IPS-18a (cell line): Measurements from ENCODE around the gene ERCC4.
"Not testable (repeated sequence)": the region's sequence is repeated elsewhere in the genome, so short reads cannot be mapped to it uniquely, and the experiment has no call there.

Experiments used
- H3K27ac ChIP-seq: one replicate; pipeline ENCODE4 v1.5.1; 2013; ENCODE audit warnings: low read length
- H3K27me3 ChIP-seq: one replicate; pipeline ENCODE4 v1.6.1; 2013; ENCODE audit warnings: mild to moderate bottlenecking, low read length; ENCODE audit not compliant: control insufficient read depth, insufficient read depth
- H3K36me3 ChIP-seq: one replicate; pipeline ENCODE4 v1.6.1; 2013; ENCODE audit warnings: low read depth, low read length; ENCODE audit not compliant: control insufficient read depth
- H3K4me1 ChIP-seq: one replicate; pipeline ENCODE4 v1.6.1; 2013; ENCODE audit warnings: low read depth, low read length; ENCODE audit not compliant: control insufficient read depth
- H3K4me3 ChIP-seq: one replicate; pipeline ENCODE4 v1.5.1; 2013; ENCODE audit warnings: low read length
- H3K9ac ChIP-seq: one replicate; pipeline ENCODE4 v1.6.1; 2013; ENCODE audit warnings: mild to moderate bottlenecking, low read length, moderate library complexity
- H3K9me3 ChIP-seq: one replicate; pipeline ENCODE4 v1.6.1; 2013; ENCODE audit warnings: low read depth, low read length; ENCODE audit not compliant: control insufficient read depth

Gene ERCC4

GRCh38 chr16:13897806-13898205 is 22.1 kb upstream of the ERCC4 start:
- no peaks in the 10 kb centered on the region for H3K36me3 ChIP-seq
- no peak overlapping the region for H3K9ac ChIP-seq
- H3K4me1 ChIP-seq: no peaks in the 10 kb centered on the region
- H3K27me3 ChIP-seq: no peaks in the 10 kb centered on the region
- H3K27ac ChIP-seq: no peak overlapping the region
- no peak overlapping the region for H3K4me3 ChIP-seq
- H3K9me3 ChIP-seq: no peaks in the 10 kb centered on the region

GRCh38 chr16:13898233-13898632 is 21.7 kb upstream of the ERCC4 start:
- H3K4me3 ChIP-seq: no peak overlapping the region
- H3K36me3 ChIP-seq: no peaks in the 10 kb centered on the region
- no peak overlapping the region for H3K9ac ChIP-seq
- no peaks in the 10 kb centered on the region for H3K9me3 ChIP-seq
- no peaks in the 10 kb centered on the region for H3K27me3 ChIP-seq
- H3K27ac ChIP-seq: no peak overlapping the region
- no peaks in the 10 kb centered on the region for H3K4me1 ChIP-seq

GRCh38 chr16:13902052-13902451 is 17.9 kb upstream of the ERCC4 start:
- H3K9ac ChIP-seq: no peak overlapping the region
- no peaks in the 10 kb centered on the region for H3K9me3 ChIP-seq
- no peak overlapping the region for H3K4me3 ChIP-seq
- H3K4me1 ChIP-seq: no peaks in the 10 kb centered on the region
- H3K36me3 ChIP-seq: no peaks in the 10 kb centered on the region
- H3K27ac ChIP-seq: no peak overlapping the region
- no peaks in the 10 kb centered on the region for H3K27me3 ChIP-seq

GRCh38 chr16:13902677-13903076 is 17.3 kb upstream of the ERCC4 start:
- Histone ChIP-seq H3K9me3 (no peaks in the 10 kb centered on the region), H3K4me1 (no peaks in the 10 kb centered on the region), H3K27ac (no peak overlapping the region), H3K9ac (no peak overlapping the region), H3K27me3 (no peaks in the 10 kb centered on the region), H3K36me3 (no peaks in the 10 kb centered on the region), H3K4me3 (no peak overlapping the region)

- H3K9me3 ChIP-seq: no peaks in the 10 kb centered on the region
- H3K27me3 ChIP-seq: no peaks in the 10 kb centered on the region
- H3K9ac ChIP-seq: no peak overlapping the region
- no peaks in the 10 kb centered on the region for H3K4me1 ChIP-seq
- H3K36me3 ChIP-seq: no peaks in the 10 kb centered on the region
- no peak overlapping the region for H3K4me3 ChIP-seq
- H3K27ac ChIP-seq: no peak overlapping the region
Observed at GRCh38 chr16:13904179-13904691, 15.7 kb upstream of the ERCC4 start.

- H3K27ac ChIP-seq, H3K9me3 ChIP-seq, H3K9ac ChIP-seq, H3K27me3 ChIP-seq, H3K36me3 ChIP-seq, H3K4me1 ChIP-seq, H3K4me3 ChIP-seq: not testable (repeated sequence)
Observed at GRCh38 chr16:13904822-13905221, 15.1 kb upstream of the ERCC4 start.

GRCh38 chr16:13906168-13907089 is 13.5 kb upstream of the ERCC4 start:
- Histone ChIP-seq H3K9ac (no peak overlapping the region), H3K9me3 (no peaks in the 10 kb centered on the region), H3K27me3 (no peaks in the 10 kb centered on the region), H3K4me3 (no peak overlapping the region), H3K36me3 (no peaks in the 10 kb centered on the region), H3K4me1 (no peaks in the 10 kb centered on the region), H3K27ac (no peak overlapping the region)

GRCh38 chr16:13907431-13907830 is 12.5 kb upstream of the ERCC4 start:
- no peaks in the 10 kb centered on the region for H3K36me3 ChIP-seq
- H3K4me3 ChIP-seq: no peak overlapping the region
- H3K27me3 ChIP-seq: no peaks in the 10 kb centered on the region
- H3K9me3 ChIP-seq: peaks cover 4% of the 10 kb centered on the region
- no peak overlapping the region for H3K9ac ChIP-seq
- no peaks in the 10 kb centered on the region for H3K4me1 ChIP-seq
- no peak overlapping the region for H3K27ac ChIP-seq

- Histone ChIP-seq H3K9me3 (peaks cover 4% of the 10 kb centered on the region), H3K9ac (no peak overlapping the region), H3K36me3 (no peaks in the 10 kb centered on the region), H3K4me1 (no peaks in the 10 kb centered on the region), H3K27me3 (no peaks in the 10 kb centered on the region), H3K4me3 (no peak overlapping the region), H3K27ac (no peak overlapping the region)
Observed at GRCh38 chr16:13909069-13909468, 10.9 kb upstream of the ERCC4 start.

- Histone ChIP-seq H3K27me3 (no peaks in the 10 kb centered on the region), H3K4me3 (no peak overlapping the region), H3K36me3 (no peaks in the 10 kb centered on the region), H3K27ac (no peak overlapping the region), H3K9ac (no peak overlapping the region), H3K4me1 (no peaks in the 10 kb centered on the region), H3K9me3 (peaks cover 4% of the 10 kb centered on the region)
Observed at GRCh38 chr16:13909872-13910303, 10.1 kb upstream of the ERCC4 start.

GRCh38 chr16:13911306-13911705 is 8.6 kb upstream of the ERCC4 start:
- Histone ChIP-seq H3K4me1 (no peaks in the 10 kb centered on the region), H3K9me3 (peaks cover 4% of the 10 kb centered on the region), H3K27ac (no peak overlapping the region), H3K4me3 (no peak overlapping the region), H3K9ac (no peak overlapping the region), H3K27me3 (no peaks in the 10 kb centered on the region), H3K36me3 (no peaks in the 10 kb centered on the region)

GRCh38 chr16:13911871-13912270 is 8.1 kb upstream of the ERCC4 start:
- no peak overlapping the region for H3K9ac ChIP-seq
- no peaks in the 10 kb centered on the region for H3K4me1 ChIP-seq
- no peaks in the 10 kb centered on the region for H3K36me3 ChIP-seq
- H3K9me3 ChIP-seq: peaks cover 4% of the 10 kb centered on the region
- no peak overlapping the region for H3K4me3 ChIP-seq
- no peak overlapping the region for H3K27ac ChIP-seq
- no peaks in the 10 kb centered on the region for H3K27me3 ChIP-seq
